Neuronal stem cell (in vitro differentiated cells): ENCODE data around the gene SPINT4. TPM values are rescaled to one million over a fixed set of nuclear protein-coding genes. Genes with fewer than 3 reads are reported as not detected.

Experiments
- DNase-seq: peaks from one replicate; pipeline ENCODE4 v3.0.0-alpha.2; 2013; ENCODE audit warnings: low spot score
- H2AFZ ChIP-seq: one replicate; pipeline ENCODE4 v1.6.1; 2013; ENCODE audit warnings: mild to moderate bottlenecking, low read length, inconsistent platforms
- H2AK5ac ChIP-seq: 2 replicates; pipeline ENCODE4 v1.6.1; 2013; ENCODE audit warnings: low read depth, mild to moderate bottlenecking, inconsistent platforms, low read length, moderate library complexity, mixed read lengths
- H2BK120ac ChIP-seq: 2 replicates; pipeline ENCODE4 v1.6.1; 2013; ENCODE audit warnings: low read depth, mild to moderate bottlenecking, inconsistent platforms, low read length, moderate library complexity, mixed read lengths
- H2BK12ac ChIP-seq: one replicate; pipeline ENCODE4 v1.6.1; 2013; ENCODE audit warnings: low read length, inconsistent platforms
- H2BK15ac ChIP-seq: 2 replicates; pipeline ENCODE4 v1.6.1; 2013; ENCODE audit warnings: mild to moderate bottlenecking, low read length, inconsistent platforms, mixed read lengths
- H2BK5ac ChIP-seq: one replicate; pipeline ENCODE4 v1.6.1; 2013; ENCODE audit warnings: inconsistent platforms, mild to moderate bottlenecking, low read length, moderate library complexity
- H3K14ac ChIP-seq: one replicate; pipeline ENCODE4 v1.6.1; 2013; ENCODE audit warnings: low read length, inconsistent platforms
- H3K18ac ChIP-seq: 2 replicates; pipeline ENCODE4 v1.6.1; 2013; ENCODE audit warnings: low read length, inconsistent platforms
- H3K23ac ChIP-seq: 2 replicates; pipeline ENCODE4 v1.6.1; 2013; ENCODE audit warnings: low read depth, mild to moderate bottlenecking, mixed read lengths, low read length, inconsistent platforms; ENCODE audit not compliant: poor library complexity
- H3K27ac ChIP-seq: replicated peaks from 3 replicates; pipeline ENCODE4 v1.5.1; 2013; ENCODE audit warnings: low read length, inconsistent platforms
- H3K27me3 ChIP-seq, 3 experiments: 2 replicates each; pipeline ENCODE4 v1.6.1; 2013; ENCODE audit warnings: low read length in 3 of 3, mild to moderate bottlenecking in 2 of 3, inconsistent platforms in 1 of 3, low read depth in 1 of 3, mixed read lengths in 1 of 3, moderate library complexity in 1 of 3; ENCODE audit not compliant: control insufficient read depth in 3 of 3, insufficient read depth in 3 of 3
- H3K36me3 ChIP-seq, 2 donors: replicated peaks in 1 of 2; 2 replicates each; pipeline ENCODE4 v1.6.1; 2013; ENCODE audit warnings: low read length in 2 of 2; ENCODE audit not compliant: control insufficient read depth in 2 of 2, insufficient read depth in 2 of 2
- H3K4ac ChIP-seq: 2 replicates; pipeline ENCODE4 v1.6.1; 2013; ENCODE audit warnings: inconsistent platforms, mild to moderate bottlenecking, low read length, moderate library complexity
- H3K4me1 ChIP-seq, 2 donors: 1 replicate in 1 of 2; 2 replicates in 1 of 2; pipeline ENCODE4 v1.6.1; 2013; ENCODE audit warnings: low read length in 2 of 2, low read depth in 1 of 2; ENCODE audit not compliant: control insufficient read depth in 2 of 2, insufficient read depth in 1 of 2
- H3K4me2 ChIP-seq: one replicate; pipeline ENCODE4 v1.6.1; 2013; ENCODE audit warnings: mild to moderate bottlenecking, low read length, inconsistent platforms; ENCODE audit not compliant: insufficient read depth, poor library complexity, severe bottlenecking
- H3K4me3 ChIP-seq, 2 donors: 2 replicates each; pipeline ENCODE4 v1.5.1; 2013; ENCODE audit warnings: low read length in 2 of 2, mild to moderate bottlenecking in 2 of 2, inconsistent platforms in 1 of 2, moderate library complexity in 1 of 2
- H3K79me1 ChIP-seq: one replicate; pipeline ENCODE4 v1.6.1; 2013; ENCODE audit warnings: low read depth, mild to moderate bottlenecking, inconsistent platforms, low read length, moderate library complexity
- H3K9ac ChIP-seq: one replicate; pipeline ENCODE4 v1.6.1; 2013; ENCODE audit warnings: mild to moderate bottlenecking, low read depth, low read length, inconsistent platforms; ENCODE audit not compliant: poor library complexity
- H3K9me3 ChIP-seq, 2 donors: replicated peaks in 1 of 2; 2 replicates each; pipeline versions ENCODE3 to v1.6.1; 2013; ENCODE audit warnings: low read length in 2 of 2, mild to moderate bottlenecking in 2 of 2, inconsistent platforms in 1 of 2, low read depth in 1 of 2, mixed read lengths in 1 of 2, moderate library complexity in 1 of 2; ENCODE audit not compliant: control insufficient read depth in 2 of 2, insufficient read depth in 1 of 2
- H4K8ac ChIP-seq: one replicate; pipeline ENCODE4 v1.6.1; 2013; ENCODE audit warnings: low read depth, mild to moderate bottlenecking, inconsistent platforms, low read length, moderate library complexity
- H4K91ac ChIP-seq: one replicate; pipeline ENCODE4 v1.6.1; 2013; ENCODE audit warnings: low read length, low read depth, mild to moderate bottlenecking, inconsistent platforms; ENCODE audit not compliant: poor library complexity
- whole genome bisulfite sequencing, 2 donors: extraction: QIAGEN DNeasy Blood & Tissue Kit; methylation state at CpG; one replicate each; pipeline ENCODE4 v1.1.7; 2013; ENCODE audit warnings: missing lambda C conversion rate in 2 of 2, mixed read lengths in 1 of 2; ENCODE audit not compliant: insufficient read length in 2 of 2, insufficient replicate concordance in 1 of 2; ENCODE audit errors: extremely low coverage in 2 of 2; 5-methylcytosine and 5-hydroxymethylcytosine counted together
- polyA plus RNA-seq, 2 experiments: library from polyadenylated mRNA; stranded (reverse); fragments of 200-250 nt; gene quantifications; one replicate each; pipeline ENCODE4 v1.2.3, GENCODE V29; 2013

SPINT4 gene
- polyA plus RNA-seq (2013, experiment 1 of 2) = not detected
- polyA plus RNA-seq (2013, experiment 2 of 2) = not detected

GRCh38 chr20:45722047-45722446, at the start of gene SPINT4:
SPINT4 (plus strand) TSS chr20:45722347; CDS start chr20:45722368, 21 bp downstream.
- Histone ChIP-seq H3K18ac (no peak within 1 kb of the TSS), H2BK5ac (no peak within 1 kb of the TSS), H3K9ac (no peak within 1 kb of the TSS), H4K8ac (no peak within 1 kb of the TSS), H3K36me3 (peaks cover 0 to 2% of the 10 kb centered on the region in 2 donors), H3K23ac (no peak within 1 kb of the TSS), H3K27me3 (peaks cover 0 to 9% (median 2%) of the 10 kb centered on the region in 3 experiments), H3K4ac (no peak within 1 kb of the TSS), H3K9me3 (no peaks in the 10 kb centered on the region), H2BK12ac (no peak within 1 kb of the TSS), H3K27ac (no peak within 1 kb of the TSS), H3K14ac (no peak within 1 kb of the TSS), H4K91ac (no peak within 1 kb of the TSS), H3K79me1 (no peaks in the 10 kb centered on the region), H3K4me3 (no peak within 1 kb of the TSS), H2BK15ac (no peak within 1 kb of the TSS), H2AK5ac (no peak within 1 kb of the TSS), H3K4me2 (no peak within 1 kb of the TSS), H2BK120ac (no peak within 1 kb of the TSS), H3K4me1 (no peaks in the 10 kb centered on the region), H2AFZ (no peak within 1 kb of the TSS)
- no CpG with 5 or more reads among the region's 1 CpG for WGBS, 2 donors
- DNase-seq = no peak

GRCh38 chr20:45672765-45673164, 49.4 kb upstream of the SPINT4 start:
- Histone ChIP-seq H3K9me3 (no peaks in the 10 kb centered on the region), H2BK5ac (no peak overlapping the region), H3K14ac (no peak overlapping the region), H3K36me3 (no peaks in the 10 kb centered on the region), H3K4me2 (no peak overlapping the region), H2BK120ac (no peak overlapping the region), H2AFZ (no peak overlapping the region), H3K9ac (no peak overlapping the region), H3K18ac (no peak overlapping the region), H3K27me3 (no peaks in the 10 kb centered on the region), H3K79me1 (no peaks in the 10 kb centered on the region), H3K4me3 (no peak overlapping the region), H3K27ac (no peak overlapping the region), H3K23ac (no peak overlapping the region), H4K8ac (no peak overlapping the region), H2BK15ac (no peak overlapping the region), H3K4ac (no peak overlapping the region), H2BK12ac (no peak overlapping the region), H3K4me1 (no peaks in the 10 kb centered on the region), H2AK5ac (no peak overlapping the region), H4K91ac (no peak overlapping the region)
- DNase-seq = no peak

GRCh38 chr20:45679650-45680049, 42.5 kb upstream of the SPINT4 start:
- H2BK5ac ChIP-seq = no peak overlapping the region
- no peak overlapping the region for H3K4ac ChIP-seq
- H2AK5ac ChIP-seq = no peak overlapping the region
- H3K4me3 ChIP-seq = no peak overlapping the region
- no peaks in the 10 kb centered on the region for H3K79me1 ChIP-seq
- H3K23ac ChIP-seq = no peak overlapping the region
- peaks cover 0 to 2% of the 10 kb centered on the region in 2 donors for H3K9me3 ChIP-seq
- H2BK12ac ChIP-seq = no peak overlapping the region
- H3K27ac ChIP-seq = no peak overlapping the region
- H3K14ac ChIP-seq = no peak overlapping the region
- no peak overlapping the region for H2BK120ac ChIP-seq
- no peak overlapping the region for H3K4me2 ChIP-seq
- H4K8ac ChIP-seq = no peak overlapping the region
- no peaks in the 10 kb centered on the region for H3K27me3 ChIP-seq
- no peak for DNase-seq
- H2AFZ ChIP-seq = no peak overlapping the region
- H3K4me1 ChIP-seq = no peaks in the 10 kb centered on the region
- no peak overlapping the region for H2BK15ac ChIP-seq
- H3K36me3 ChIP-seq = no peaks in the 10 kb centered on the region
- no peak overlapping the region for H3K18ac ChIP-seq
- no peak overlapping the region for H3K9ac ChIP-seq
- no peak overlapping the region for H4K91ac ChIP-seq

- no peak overlapping the region for H3K4me2 ChIP-seq
- no peaks in the 10 kb centered on the region for H3K9me3 ChIP-seq
- no peak overlapping the region for H4K8ac ChIP-seq
- no peak overlapping the region for H2BK120ac ChIP-seq
- H2AFZ ChIP-seq = no peak overlapping the region
- no peaks in the 10 kb centered on the region for H3K4me1 ChIP-seq
- no peak overlapping the region for H2BK5ac ChIP-seq
- no CpG with 5 or more reads among the region's 3 CpGs for WGBS, 2 donors
- H3K79me1 ChIP-seq = no peaks in the 10 kb centered on the region
- H3K9ac ChIP-seq = no peak overlapping the region
- H2AK5ac ChIP-seq = no peak overlapping the region
- H3K18ac ChIP-seq = peak overlapping the region; percentile 44
- no peak overlapping the region for H3K14ac ChIP-seq
- peak overlapping the region; percentile 10 for H3K23ac ChIP-seq
- H3K36me3 ChIP-seq = no peaks in the 10 kb centered on the region
- DNase-seq = no peak
- no peak overlapping the region for H3K4me3 ChIP-seq
- no peak overlapping the region for H3K27ac ChIP-seq
- H2BK15ac ChIP-seq = no peak overlapping the region
- H3K4ac ChIP-seq = no peak overlapping the region
- peak overlapping the region; percentile 77 for H4K91ac ChIP-seq
- peak overlapping the region; percentile 31 for H2BK12ac ChIP-seq
- no peaks in the 10 kb centered on the region for H3K27me3 ChIP-seq
Measured at GRCh38 chr20:45685896-45686295, 36.3 kb upstream of the SPINT4 start.
